ENCODE results near the gene TARS2. TPM values are rescaled to one million over a fixed set of nuclear protein-coding genes. Genes with fewer than 3 reads are reported as not detected.

TARS2 gene
- total RNA-seq, 2 donors from 2014 or later: 48.7 to 56.4 TPM

DNA sequence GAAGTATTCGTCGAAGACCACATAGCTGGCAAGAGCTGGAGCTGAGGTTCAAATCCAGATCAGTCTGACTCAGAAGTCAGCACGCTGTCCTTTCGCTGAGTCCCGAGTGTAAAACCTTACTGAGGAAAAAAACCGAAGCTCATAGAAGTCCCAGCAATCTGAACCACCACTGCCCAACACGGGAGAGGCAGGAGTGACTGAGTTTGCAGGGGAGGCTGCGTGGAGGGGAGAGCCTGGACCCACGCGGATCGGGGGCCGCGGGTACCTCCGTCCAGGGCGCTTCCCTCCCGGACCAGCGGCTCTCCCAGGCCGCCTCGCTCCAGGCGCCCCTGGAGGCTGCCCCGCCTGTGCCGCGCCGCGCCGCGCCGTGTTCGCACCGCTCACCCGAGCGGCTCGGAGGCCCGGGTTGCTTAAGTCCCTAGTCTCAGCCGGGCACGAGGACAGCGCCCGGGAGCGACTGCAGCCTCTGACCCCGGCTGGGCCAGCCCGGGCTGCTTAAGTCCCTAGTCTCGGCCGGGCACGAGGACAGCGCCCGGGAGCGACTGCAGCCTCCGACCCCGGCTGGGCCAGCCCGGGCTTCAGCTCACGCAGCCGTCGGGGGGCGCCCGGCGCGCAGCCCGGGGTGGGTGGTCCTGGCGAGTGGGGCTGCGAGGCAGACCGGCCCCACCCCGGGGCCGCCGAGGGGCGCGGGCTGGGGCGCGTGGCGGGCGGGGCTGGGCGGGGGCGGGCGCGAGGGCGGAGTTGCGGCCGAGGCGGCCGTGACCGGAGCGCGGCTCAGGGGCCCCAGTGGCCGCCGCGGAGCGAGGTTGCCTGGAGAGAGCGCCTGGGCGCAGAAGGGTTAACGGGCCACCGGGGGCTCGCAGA lies 61.6 kb downstream of the TARS2 start, which contains the start of gene ADAMTSL4:
TSS of gene ADAMTSL4 (plus strand) at position 777 of the 864 bp plus-strand sequence. CDS start 2,881 bp downstream, outside the sequence.
- H3K9me3 Mint-ChIP-seq: no peaks in the 10 kb centered on the region
- no peaks in the 10 kb centered on the region for H3K36me3 Mint-ChIP-seq
- ATAC-seq (peak; percentile 69 to 82), DNase-seq (ENCODE audit: low spot score in 2 of 2) (peak in 1 of 2 donors; percentile 64)
- no peak within 1 kb of the TSS for H3K27ac Mint-ChIP-seq

- no peak for DNase-seq (ENCODE audit: low spot score in 2 of 2)
- no peak for ATAC-seq
- no peak overlapping the region for H3K27ac Mint-ChIP-seq
These were observed 62.4 kb downstream of the TARS2 start for GRCh38 chr1:150549496-150550221.

GRCh38 chr1:150550222-150551050 lies 63.2 kb downstream of the TARS2 start:
- Mint-ChIP-seq H3K9me3 (no peaks in the 10 kb centered on the region), H3K36me3 (no peaks in the 10 kb centered on the region), H3K27ac (no peak overlapping the region)
- ATAC-seq (no peak), DNase-seq (ENCODE audit: low spot score in 2 of 2) (no peak)

More at GRCh38 chr1:150549496-150550221, 62.4 kb downstream of the TARS2 start:
- Mint-ChIP-seq H3K36me3 (no peaks in the 10 kb centered on the region), H3K9me3 (no peaks in the 10 kb centered on the region)

DNA sequence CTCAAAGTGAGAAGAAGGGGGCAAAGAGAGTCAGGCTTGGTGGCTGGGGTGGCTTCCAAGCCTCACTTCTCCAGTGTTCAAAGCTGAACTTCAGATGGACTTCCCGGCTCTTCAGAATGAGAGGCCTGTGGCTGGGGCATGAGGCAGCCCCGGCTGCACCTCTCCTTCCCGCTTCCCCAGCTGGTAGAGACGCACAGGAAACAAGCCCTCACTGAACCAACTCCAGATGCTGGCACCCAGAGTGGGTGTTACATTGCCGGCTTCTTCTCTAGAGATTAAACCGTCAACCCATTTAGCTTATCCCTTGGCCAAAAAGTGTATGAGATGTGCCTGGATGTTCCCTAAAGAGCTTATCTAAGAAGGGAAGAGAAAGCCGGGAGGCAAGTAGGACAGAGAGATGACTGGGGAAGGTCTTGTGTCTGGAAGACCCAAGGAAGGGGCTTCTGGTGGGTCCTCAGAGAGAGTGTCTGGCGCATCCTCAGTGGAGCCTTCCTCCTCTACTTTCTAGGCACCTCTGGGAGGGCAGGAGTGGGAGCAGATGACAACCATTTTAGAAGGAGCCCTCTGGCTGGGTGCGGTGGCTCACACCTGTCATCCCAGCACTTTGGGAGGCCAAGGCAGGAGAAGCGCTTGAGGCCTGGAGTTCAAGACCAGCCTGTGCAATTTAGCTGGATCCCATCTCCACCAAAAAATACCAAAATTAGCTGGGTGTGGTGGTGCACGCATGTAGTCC lies 64.0 kb downstream of the TARS2 start:
- peak overlapping the region; percentile 29 to 64 for H3K27ac Mint-ChIP-seq
- ATAC-seq (no peak), DNase-seq (ENCODE audit: low spot score in 2 of 2) (no peak)
- no peaks in the 10 kb centered on the region for H3K36me3 Mint-ChIP-seq
- no peaks in the 10 kb centered on the region for H3K9me3 Mint-ChIP-seq

GRCh38 chr1:150551784-150552127 lies 64.5 kb downstream of the TARS2 start:
- Mint-ChIP-seq H3K36me3 (no peaks in the 10 kb centered on the region), H3K9me3 (no peaks in the 10 kb centered on the region), H3K27ac (peak overlapping the region in 1 of 2 donors; percentile 64)
- no peak for ATAC-seq
- DNase-seq (ENCODE audit: low spot score in 2 of 2): no peak

DNA sequence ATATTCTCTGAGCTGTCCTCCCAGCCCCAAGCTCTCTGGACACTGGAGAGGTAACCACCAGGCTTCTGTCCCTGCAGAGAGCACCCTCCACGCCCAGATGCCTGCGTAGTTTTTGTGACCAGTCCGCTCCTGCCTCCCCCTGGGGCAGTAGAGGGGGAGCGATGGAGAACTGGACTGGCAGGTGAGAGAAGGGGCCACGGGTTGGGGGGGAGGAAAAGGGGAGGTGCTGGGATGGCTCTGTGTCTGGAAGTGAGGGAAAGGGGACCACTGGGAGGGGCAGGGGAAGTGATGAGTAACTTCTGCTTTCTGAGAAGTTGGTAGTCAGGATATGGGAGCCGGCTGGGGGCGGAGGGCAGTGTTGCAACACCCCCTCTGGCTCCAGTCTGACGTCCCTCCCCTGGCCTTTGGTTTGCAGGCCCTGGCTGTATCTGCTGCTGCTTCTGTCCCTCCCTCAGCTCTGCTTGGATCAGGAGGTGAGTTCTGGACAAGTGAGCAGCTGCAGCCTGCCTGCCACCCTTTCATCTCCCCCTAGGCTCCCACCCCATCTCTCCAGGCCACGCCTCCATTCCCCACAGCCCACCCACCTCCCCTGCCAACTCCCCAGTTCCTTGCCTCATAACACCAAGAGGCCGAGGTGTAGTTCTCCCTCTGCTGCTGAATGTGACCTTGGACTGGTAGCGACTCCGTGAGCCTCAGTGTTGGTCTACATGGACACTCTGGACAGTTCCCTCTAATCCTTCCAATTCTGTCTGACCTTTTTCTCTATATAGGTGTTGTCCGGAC lies 65.1 kb downstream of the TARS2 start:
- no peaks in the 10 kb centered on the region for H3K36me3 Mint-ChIP-seq
- DNase-seq (ENCODE audit: low spot score in 2 of 2): no peak
- ATAC-seq: peak; percentile 14 to 48
- peak overlapping the region; percentile 34 to 64 for H3K27ac Mint-ChIP-seq
- H3K9me3 Mint-ChIP-seq: no peaks in the 10 kb centered on the region

DNA sequence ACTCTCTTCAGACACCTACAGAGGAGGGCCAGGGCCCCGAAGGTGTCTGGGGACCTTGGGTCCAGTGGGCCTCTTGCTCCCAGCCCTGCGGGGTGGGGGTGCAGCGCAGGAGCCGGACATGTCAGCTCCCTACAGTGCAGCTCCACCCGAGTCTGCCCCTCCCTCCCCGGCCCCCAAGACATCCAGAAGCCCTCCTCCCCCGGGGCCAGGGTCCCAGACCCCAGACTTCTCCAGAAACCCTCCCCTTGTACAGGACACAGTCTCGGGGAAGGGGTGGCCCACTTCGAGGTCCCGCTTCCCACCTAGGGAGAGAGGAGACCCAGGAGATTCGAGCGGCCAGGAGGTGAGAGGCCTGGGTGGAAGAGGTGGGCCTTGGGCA lies 65.7 kb downstream of the TARS2 start:
- ATAC-seq: no peak
- H3K36me3 Mint-ChIP-seq: no peaks in the 10 kb centered on the region
- no peaks in the 10 kb centered on the region for H3K9me3 Mint-ChIP-seq
- H3K27ac Mint-ChIP-seq: peak overlapping the region in 1 of 2 donors; percentile 64
- DNase-seq (ENCODE audit: low spot score in 2 of 2): no peak

DNA sequence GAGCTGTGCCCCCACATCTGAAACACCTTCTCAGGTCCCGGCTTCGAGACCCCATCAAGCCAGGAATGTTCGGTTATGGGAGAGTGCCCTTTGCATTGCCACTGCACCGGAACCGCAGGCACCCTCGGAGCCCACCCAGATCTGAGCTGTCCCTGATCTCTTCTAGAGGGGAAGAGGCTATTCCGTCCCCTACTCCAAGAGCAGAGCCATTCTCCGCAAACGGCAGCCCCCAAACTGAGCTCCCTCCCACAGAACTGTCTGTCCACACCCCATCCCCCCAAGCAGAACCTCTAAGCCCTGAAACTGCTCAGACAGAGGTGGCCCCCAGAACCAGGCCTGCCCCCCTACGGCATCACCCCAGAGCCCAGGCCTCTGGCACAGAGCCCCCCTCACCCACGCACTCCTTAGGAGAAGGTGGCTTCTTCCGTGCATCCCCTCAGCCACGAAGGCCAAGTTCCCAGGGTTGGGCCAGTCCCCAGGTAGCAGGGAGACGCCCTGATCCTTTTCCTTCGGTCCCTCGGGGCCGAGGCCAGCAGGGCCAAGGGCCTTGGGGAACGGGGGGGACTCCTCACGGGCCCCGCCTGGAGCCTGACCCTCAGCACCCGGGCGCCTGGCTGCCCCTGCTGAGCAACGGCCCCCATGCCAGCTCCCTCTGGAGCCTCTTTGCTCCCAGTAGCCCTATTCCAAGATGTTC lies 66.3 kb downstream of the TARS2 start:
- Mint-ChIP-seq H3K9me3 (no peaks in the 10 kb centered on the region), H3K27ac (no peak overlapping the region), H3K36me3 (no peaks in the 10 kb centered on the region)
- ATAC-seq (no peak), DNase-seq (ENCODE audit: low spot score in 2 of 2) (no peak)

DNA sequence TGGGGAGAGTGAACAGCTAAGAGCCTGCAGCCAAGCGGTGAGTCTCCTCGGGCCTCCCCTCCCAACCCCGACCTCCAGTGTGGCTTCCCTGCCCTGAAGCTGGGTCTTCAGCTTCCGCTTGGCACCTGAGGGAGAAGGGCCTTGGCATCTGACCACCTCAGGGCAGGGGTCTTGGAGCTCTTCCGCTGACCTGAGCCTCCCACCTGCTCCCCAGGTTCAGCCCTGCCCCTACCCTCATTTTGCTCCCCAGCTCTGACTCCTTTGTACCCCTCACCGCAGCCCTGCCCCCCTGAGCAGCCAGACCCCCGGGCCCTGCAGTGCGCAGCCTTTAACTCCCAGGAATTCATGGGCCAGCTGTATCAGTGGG lies 66.8 kb downstream of the TARS2 start:
- no peak overlapping the region for H3K27ac Mint-ChIP-seq
- no peak for DNase-seq (ENCODE audit: low spot score in 2 of 2)
- ATAC-seq: no peak
- no peaks in the 10 kb centered on the region for H3K36me3 Mint-ChIP-seq
- no peaks in the 10 kb centered on the region for H3K9me3 Mint-ChIP-seq

- Mint-ChIP-seq H3K27ac (no peak overlapping the region), H3K9me3 (no peaks in the 10 kb centered on the region)
- no peak for ATAC-seq
These were observed 68.2 kb downstream of the TARS2 start for GRCh38 chr1:150555198-150555970.

DNA sequence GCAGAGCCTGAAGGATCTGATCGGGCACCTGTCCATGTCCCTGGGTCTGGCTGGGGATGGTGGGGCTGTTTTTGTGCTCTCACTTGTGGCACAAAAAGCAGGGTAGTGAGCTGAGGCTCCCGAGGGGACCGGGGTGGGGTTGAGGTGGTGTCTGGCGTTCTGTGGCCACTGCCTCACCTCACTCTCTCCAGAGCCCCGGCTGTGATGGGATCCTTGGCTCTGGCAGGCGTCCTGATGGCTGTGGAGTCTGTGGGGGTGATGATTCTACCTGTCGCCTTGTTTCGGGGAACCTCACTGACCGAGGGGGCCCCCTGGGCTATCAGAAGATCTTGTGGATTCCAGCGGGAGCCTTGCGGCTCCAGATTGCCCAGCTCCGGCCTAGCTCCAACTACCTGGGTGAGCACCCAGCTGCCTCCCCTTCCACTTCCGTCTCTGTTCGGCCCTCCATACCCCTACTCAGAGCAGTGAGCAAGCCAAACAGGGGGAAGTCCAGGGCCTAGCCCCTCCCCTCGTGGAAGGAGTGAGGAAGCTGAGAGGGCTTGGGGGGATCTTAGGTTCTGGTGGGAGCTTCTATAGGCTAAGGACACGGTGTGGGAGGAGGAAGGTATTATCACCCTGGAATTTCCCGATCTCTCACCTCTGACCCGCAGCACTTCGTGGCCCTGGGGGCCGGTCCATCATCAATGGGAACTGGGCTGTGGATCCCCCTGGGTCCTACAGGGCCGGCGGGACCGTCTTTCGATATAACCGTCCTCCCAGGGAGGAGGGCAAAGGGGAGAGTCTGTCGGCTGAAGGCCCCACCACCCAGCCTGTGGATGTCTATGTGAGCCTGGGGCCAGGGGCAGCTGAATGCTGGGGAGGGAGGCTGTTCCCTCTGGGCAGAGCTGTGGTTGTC lies 69.0 kb downstream of the TARS2 start:
- ATAC-seq (no peak), DNase-seq (ENCODE audit: low spot score in 2 of 2) (no peak)
- Mint-ChIP-seq H3K27ac (no peak overlapping the region), H3K9me3 (no peaks in the 10 kb centered on the region), H3K36me3 (no peaks in the 10 kb centered on the region)

More at GRCh38 chr1:150555198-150555970, 68.2 kb downstream of the TARS2 start:
- no peaks in the 10 kb centered on the region for H3K36me3 Mint-ChIP-seq
- no peak for DNase-seq (ENCODE audit: low spot score in 2 of 2)

DNA sequence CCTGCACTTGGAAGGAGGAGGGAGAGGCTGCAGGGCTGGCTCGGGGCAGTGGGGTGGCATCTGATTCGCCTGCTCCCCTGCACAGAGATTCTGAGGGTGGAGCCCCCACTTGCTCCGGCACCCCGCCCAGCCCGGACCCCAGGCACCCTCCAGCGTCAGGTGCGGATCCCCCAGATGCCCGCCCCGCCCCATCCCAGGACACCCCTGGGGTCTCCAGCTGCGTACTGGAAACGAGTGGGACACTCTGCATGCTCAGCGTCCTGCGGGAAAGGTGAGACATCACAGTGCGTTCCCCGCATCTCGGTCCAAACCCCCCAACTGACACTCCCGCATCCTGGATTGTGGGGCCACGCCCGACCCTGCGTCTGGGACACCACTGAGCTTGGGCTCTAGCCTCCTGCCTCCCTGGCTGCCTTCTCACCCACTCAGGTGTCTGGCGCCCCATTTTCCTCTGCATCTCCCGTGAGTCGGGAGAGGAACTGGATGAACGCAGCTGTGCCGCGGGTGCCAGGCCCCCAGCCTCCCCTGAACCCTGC lies 69.9 kb downstream of the TARS2 start:
- Mint-ChIP-seq H3K36me3 (no peaks in the 10 kb centered on the region), H3K9me3 (no peaks in the 10 kb centered on the region), H3K27ac (no peak overlapping the region)
- DNase-seq (ENCODE audit: low spot score in 2 of 2) (no peak), ATAC-seq (no peak)
